HCT116 (cell line): ENCODE results near the gene ANP32D. TPM values are rescaled to one million over a fixed set of nuclear protein-coding genes. Genes with fewer than 3 reads are reported as not detected.
"Not testable (repeated sequence)": the region's sequence is repeated elsewhere in the genome, so short reads cannot be mapped to it uniquely, and the experiment has no call there.

ENCODE experiments used
- ATAC-seq: fragments of 200-7000 bp; cut with Tn5 transposase; 2 replicates; pipeline ENCODE4 v1.9.1; 2020; ENCODE audit warnings: mild to moderate bottlenecking, moderate library complexity
- BruUV-seq: library from RNA; stranded (reverse); fragments of 400-500 nt; replicated peaks from 2 replicates; lab custom pipeline; 2021; lab: Mats Ljungman, UMichigan
- CTCF ChIA-PET: fragments of 300-600 bp; sonication (Branson Sonifier 250); formaldehyde crosslinking; loops from one replicate; lab custom pipeline; 2021; ENCODE audit warnings: antibody characterized with exemption; lab: Charles Lee
- POLR2A ChIA-PET: fragments of 300-600, 350-600 bp; sonication (Branson Sonifier 250); formaldehyde crosslinking; loops from one replicate; lab custom pipeline; 2021; ENCODE audit warnings: antibody characterized with exemption; lab: Charles Lee
- RAD21 ChIA-PET, 2 experiments: fragments of 300-600 bp; sonication (Branson Sonifier 250); formaldehyde crosslinking; loops; one replicate each; lab custom pipeline; 2023; ENCODE audit warnings: low total read pairs in 2 of 2; ENCODE audit not compliant: uncharacterized antibody in 2 of 2, unreplicated experiment in 2 of 2, low non-redundant PET in 1 of 2; lab: Charles Lee
- DNase-seq: peaks from one replicate; pipeline ENCODE4 v3.0.0-alpha.2; 2010; ENCODE audit warnings: low read depth, low spot score
- H2AFZ ChIP-seq: fragments of 200-600 bp; shearing (Covaris generic), sonication (generic); 2 replicates; pipeline ENCODE4 v1.6.1; 2017; ENCODE audit warnings: low read depth, mixed run types, mixed read lengths, antibody characterized with exemption, low read length; ENCODE audit not compliant: poor library complexity, severe bottlenecking
- H3K27ac ChIP-seq: 2 replicates; pipeline ENCODE4 v1.5.1; 2012; ENCODE audit warnings: low read depth, low read length
- H3K27me3 ChIP-seq: fragments of 200-600 bp; sonication (generic); 2 replicates; pipeline ENCODE4 v1.6.1; 2016; ENCODE audit warnings: mixed run types, low read length, mixed read lengths; ENCODE audit not compliant: insufficient read depth
- H3K36me3 ChIP-seq, 2 experiments: fragments of 200-500 bp in 1 of 2; fragments of 200-600 bp in 1 of 2; sonication (Bioruptor generic) in 1 of 2; sonication (generic) in 1 of 2; 2 replicates each; pipeline versions ENCODE4 v1.5.1 to v1.6.1; 2014 to 2016; ENCODE audit warnings: low read length in 2 of 2, inconsistent platforms in 1 of 2, mixed read lengths in 1 of 2, mixed run types in 1 of 2; ENCODE audit not compliant: insufficient read depth in 2 of 2, control insufficient read depth in 1 of 2
- H3K4me1 ChIP-seq, 2 experiments: fragments of 200-600 bp in 1 of 2; sonication (generic) in 1 of 2; 2 replicates each; pipeline versions ENCODE4 v1.5.1 to v1.6.1; 2012 to 2017; ENCODE audit warnings: low read length in 2 of 2, inconsistent platforms in 1 of 2, mild to moderate bottlenecking in 1 of 2, mixed read lengths in 1 of 2, mixed run types in 1 of 2, moderate library complexity in 1 of 2; ENCODE audit not compliant: insufficient read depth in 2 of 2, control insufficient read depth in 1 of 2
- H3K4me2 ChIP-seq: fragments of 200-600 bp; sonication (generic); 2 replicates; pipeline ENCODE4 v1.6.1; 2017; ENCODE audit warnings: mixed run types, low read length, mixed read lengths
- H3K4me3 ChIP-seq, 2 experiments: fragments of 200-600 bp in 1 of 2; sonication (generic) in 1 of 2; replicated peaks in 1 of 2; 2 replicates each; pipeline ENCODE4 v1.5.1; 2011 to 2016; ENCODE audit warnings: low read length in 2 of 2, control low read depth in 1 of 2, low read depth in 1 of 2, mild to moderate bottlenecking in 1 of 2, mixed read lengths in 1 of 2, mixed run types in 1 of 2
- H3K79me2 ChIP-seq: fragments of 200-600 bp; sonication (generic); 2 replicates; pipeline ENCODE4 v1.6.1; 2017; ENCODE audit warnings: mild to moderate bottlenecking, mixed run types, low read length, moderate library complexity, mixed read lengths; ENCODE audit not compliant: insufficient read depth
- H3K9ac ChIP-seq: fragments of 200-600 bp; sonication (generic); 2 replicates; pipeline ENCODE4 v1.6.1; 2016; ENCODE audit warnings: low read length, mixed read lengths
- H3K9me2 ChIP-seq: fragments of 200-600 bp; sonication (generic), shearing (Covaris generic); 2 replicates; pipeline ENCODE4 v1.6.1; 2017; ENCODE audit warnings: mixed run types, mild to moderate bottlenecking, moderate library complexity; ENCODE audit not compliant: insufficient read depth
- H3K9me3 ChIP-seq, 2 experiments: fragments of 200-500 bp in 1 of 2; fragments of 200-600 bp in 1 of 2; sonication (Bioruptor generic) in 1 of 2; sonication (generic) in 1 of 2; 2 replicates each; pipeline ENCODE4 v1.6.1; 2014 to 2017; ENCODE audit warnings: low read length in 2 of 2, mixed read lengths in 2 of 2, inconsistent platforms in 1 of 2, low read depth in 1 of 2, mild to moderate bottlenecking in 1 of 2, mixed run types in 1 of 2, moderate library complexity in 1 of 2; ENCODE audit not compliant: control insufficient read depth in 1 of 2, insufficient read depth in 1 of 2
- H4K20me1 ChIP-seq: fragments of 200-600 bp; sonication (generic), shearing (Covaris generic); 2 replicates; pipeline ENCODE4 v1.6.1; 2017; ENCODE audit warnings: mixed run types, mild to moderate bottlenecking, moderate library complexity; ENCODE audit not compliant: insufficient read depth
- JUND ChIP-seq: IDR thresholded peaks from 2 replicates; pipeline ENCODE4 v1.6.1; 2012
- SIN3A ChIP-seq: IDR thresholded peaks from 2 replicates; pipeline ENCODE4 v1.6.1; 2012; ENCODE audit warnings: low read depth
- intact Hi-C: fragments of 100-400 bp; cut with micrococcal nuclease; formaldehyde crosslinking; loops from 2 replicates; pipeline ENCODE4 v1.10.0; 2022
- total RNA-seq: library from RNA; stranded (reverse); gene quantifications from one replicate; pipeline ENCODE4 v1.2.1, GENCODE V29; 2021; ENCODE audit not compliant: unreplicated experiment
- TF ChIP-seq, protein P1 (sequence below), 3 experiments: fragments of 200-600 bp in 1 of 3; sonication (generic) in 1 of 3; IDR thresholded peaks in 2 of 3; conservative IDR thresholded peaks in 1 of 3; 2 replicates each; pipeline ENCODE4 v1.5.1; 2012 to 2017; ENCODE audit warnings: low read depth in 2 of 3, low read length in 2 of 3, antibody characterized with exemption in 1 of 3, borderline replicate concordance in 1 of 3, control low read depth in 1 of 3, mild to moderate bottlenecking in 1 of 3, mixed read lengths in 1 of 3, mixed run types in 1 of 3, moderate library complexity in 1 of 3; ENCODE audit not compliant: insufficient read depth in 1 of 3

The ANP32D gene
- total RNA-seq, 1 experiment from 2014 or later, result not detected

- H3K9me2 ChIP-seq, H3K4me1 ChIP-seq, H3K4me3 ChIP-seq, POLR2A ChIA-PET, CTCF ChIA-PET, RAD21 ChIA-PET, H3K79me2 ChIP-seq, DNase-seq, H2AFZ ChIP-seq, BruUV-seq, H3K4me2 ChIP-seq, H3K27ac ChIP-seq, ATAC-seq, H4K20me1 ChIP-seq, intact Hi-C loops, H3K9ac ChIP-seq, H3K36me3 ChIP-seq, H3K9me3 ChIP-seq: not testable (repeated sequence)
- H3K27me3 ChIP-seq, result peaks cover 11% of the 10 kb centered on the region; the same call in 1 of the 2 replicates
Measured at GRCh38 chr12:48500281-48500680, 27.9 kb downstream of the ANP32D start.

- H3K27ac ChIP-seq, H3K4me1 ChIP-seq, H3K9me2 ChIP-seq, BruUV-seq, H4K20me1 ChIP-seq, H3K36me3 ChIP-seq, intact Hi-C loops, ATAC-seq, H2AFZ ChIP-seq, H3K9ac ChIP-seq, H3K9me3 ChIP-seq, CTCF ChIA-PET, DNase-seq, H3K4me3 ChIP-seq, POLR2A ChIA-PET, H3K79me2 ChIP-seq, H3K4me2 ChIP-seq: not testable (repeated sequence)
- RAD21 ChIA-PET, result interaction anchor here in 1 of 2 experiments (1.2 kb wide), 1 partner anchor 110 kb away, joined by 3 read pairs; no protein-coding TSS in a partner anchor
- peaks cover 15% of the 10 kb centered on the region; the same call in 1 of the 2 replicates for H3K27me3 ChIP-seq
Measured at GRCh38 chr12:48506836-48507235, 34.5 kb downstream of the ANP32D start.

- no peak overlapping the region for H3K4me3 ChIP-seq
- H3K9me3 ChIP-seq, result no peaks in the 10 kb centered on the region
- ChIA-PET CTCF (no interaction called here), POLR2A (no interaction called here), RAD21 (no interaction called here)
- peaks cover 7% of the 10 kb centered on the region; the same call in 1 of the 2 replicates for H3K27me3 ChIP-seq
- no peaks in the 10 kb centered on the region for H3K9me2 ChIP-seq
- no peaks in the 10 kb centered on the region for H3K79me2 ChIP-seq
- no peaks in the 10 kb centered on the region for H4K20me1 ChIP-seq
- no peak overlapping the region for H3K27ac ChIP-seq
- DNase-seq (no peak), ATAC-seq (peak; percentile 53; the same call in 1 of the 2 replicates)
- TF ChIP-seq JUND (no peak), SIN3A (no peak)
- TF ChIP-seq, protein P1, sequence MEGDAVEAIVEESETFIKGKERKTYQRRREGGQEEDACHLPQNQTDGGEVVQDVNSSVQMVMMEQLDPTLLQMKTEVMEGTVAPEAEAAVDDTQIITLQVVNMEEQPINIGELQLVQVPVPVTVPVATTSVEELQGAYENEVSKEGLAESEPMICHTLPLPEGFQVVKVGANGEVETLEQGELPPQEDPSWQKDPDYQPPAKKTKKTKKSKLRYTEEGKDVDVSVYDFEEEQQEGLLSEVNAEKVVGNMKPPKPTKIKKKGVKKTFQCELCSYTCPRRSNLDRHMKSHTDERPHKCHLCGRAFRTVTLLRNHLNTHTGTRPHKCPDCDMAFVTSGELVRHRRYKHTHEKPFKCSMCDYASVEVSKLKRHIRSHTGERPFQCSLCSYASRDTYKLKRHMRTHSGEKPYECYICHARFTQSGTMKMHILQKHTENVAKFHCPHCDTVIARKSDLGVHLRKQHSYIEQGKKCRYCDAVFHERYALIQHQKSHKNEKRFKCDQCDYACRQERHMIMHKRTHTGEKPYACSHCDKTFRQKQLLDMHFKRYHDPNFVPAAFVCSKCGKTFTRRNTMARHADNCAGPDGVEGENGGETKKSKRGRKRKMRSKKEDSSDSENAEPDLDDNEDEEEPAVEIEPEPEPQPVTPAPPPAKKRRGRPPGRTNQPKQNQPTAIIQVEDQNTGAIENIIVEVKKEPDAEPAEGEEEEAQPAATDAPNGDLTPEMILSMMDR (IDR thresholded peaks at IDR 0.05 in 2 of 3, conservative IDR thresholded peaks at IDR 0.05 in 1 of 3; ENCODE audit: borderline replicate concordance in 1 of 3, insufficient read depth in 1 of 3, low read depth in 2 of 3, low read length in 2 of 3), result 0 out of 6 replicates have a peak, but pooled peaks of 1 of the 3 experiments have one; percentile 13
- H3K4me2 ChIP-seq, result no peak overlapping the region
- no TSS peak for BruUV-seq
- no peaks in the 10 kb centered on the region for H3K4me1 ChIP-seq
- H3K9ac ChIP-seq, result no peak overlapping the region
- no peaks in the 10 kb centered on the region for H3K36me3 ChIP-seq
- intact Hi-C loops, result no loop called here
- no peak overlapping the region for H2AFZ ChIP-seq
Measured at GRCh38 chr12:48508987-48509386, 36.6 kb downstream of the ANP32D start.
